Body of pancreas (tissue), 4 donors: ENCODE measurements around the gene QRICH1. TPM values are rescaled to one million over a fixed set of nuclear protein-coding genes. Genes with fewer than 3 reads are reported as not detected.

Source experiments
- ATAC-seq: fragments of 150-250 bp; one replicate; pipeline ENCODE4 v1.9.1; 2016
- DNase-seq, 4 donors: peaks; one replicate each; pipeline ENCODE4 v3.0.0-alpha.2; 2019
- H3K27ac ChIP-seq, 4 donors: fragments of 200-600 bp; sonication (generic); 1 replicate in 3 of 4; 2 replicates in 1 of 4; pipeline versions ENCODE4 v1.5.1 to v1.6.1; 2016 to 2019; ENCODE audit warnings: mild to moderate bottlenecking in 1 of 4, mixed read lengths in 1 of 4, moderate library complexity in 1 of 4
- H3K27me3 ChIP-seq, 2 donors: fragments of 200-600 bp; sonication (generic); one replicate each; pipeline ENCODE4 v1.6.0; 2016; ENCODE audit warnings: mild to moderate bottlenecking in 1 of 2
- H3K36me3 ChIP-seq, 2 donors: fragments of 200-600 bp; sonication (generic); replicated peaks in 1 of 2; 2 replicates each; pipeline ENCODE4 v1.5.1; 2016; ENCODE audit warnings: low read depth in 2 of 2; ENCODE audit not compliant: insufficient read depth in 1 of 2
- H3K4me1 ChIP-seq: fragments of 200-600 bp; sonication (generic); one replicate; pipeline ENCODE4 v1.6.0; 2016
- H3K4me3 ChIP-seq, 2 donors: fragments of 200-600 bp; sonication (generic); 1 replicate in 1 of 2; 2 replicates in 1 of 2; pipeline ENCODE4 v1.5.1; 2016 to 2019
- H3K9me3 ChIP-seq, 3 donors: fragments of 200-600 bp; sonication (generic); 1 replicate in 2 of 3; 2 replicates in 1 of 3; pipeline ENCODE4 v1.5.1; 2016
- POLR2A ChIP-seq, 3 donors: fragments of 450-650 bp; IDR thresholded peaks; one replicate each; pipeline ENCODE4 v1.6.1; 2016; ENCODE audit warnings: antibody characterized with exemption in 3 of 3, mild to moderate bottlenecking in 2 of 3
- WGBS, 2 donors: methylation state at CpG; one replicate each; pipeline ENCODE4 v1.1.5; 2017; 5-methylcytosine and 5-hydroxymethylcytosine counted together
- intact Hi-C: fragments of 100-400 bp; cut with DNase I; formaldehyde crosslinking; loops from one replicate; pipeline ENCODE4 v1.15.1; 2023
- total RNA-seq, 2 donors: library from RNA; depleted of rRNA; stranded (reverse); fragments of >200 nt; gene quantifications; one replicate each; pipeline ENCODE4 v1.1.0, GENCODE V29; 2016
- TF ChIP-seq, protein P1 (sequence below), 7 experiments: fragments of 450-650 bp in 4 of 7; fragments of 200-600 bp in 3 of 7; sonication (generic) in 3 of 7; IDR thresholded peaks; one replicate each; pipeline ENCODE4 v1.5.1; 2016 to 2019; ENCODE audit warnings: antibody characterized with exemption in 7 of 7

QRICH1 gene
- total RNA-seq, 2 donors from 2014 or later: 63.6 to 67.9 TPM

GRCh38 chr3:49104052-49104426 lies 10.2 kb upstream of the QRICH1 start:
- intact Hi-C loops: no loop called here
- Histone ChIP-seq H3K4me1 (peaks cover 27% of the 10 kb centered on the region), H3K4me3 (peak overlapping the region; percentile 79 to 95), H3K27ac (peak overlapping the region; percentile 27 to 88 (median 66)), H3K36me3 (peaks cover 0 to 22% of the 10 kb centered on the region in 2 donors), H3K9me3 (no peaks in the 10 kb centered on the region), H3K27me3 (no peaks in the 10 kb centered on the region)
- ATAC-seq (no peak), DNase-seq (no peak)
- WGBS, 2 donors: 0 to 1% methylated on average over 4 to 8 of the region's 8 CpGs
- no peak for TF ChIP-seq POLR2A (IDR thresholded peaks at IDR 0.05)
- TF ChIP-seq, protein P1, sequence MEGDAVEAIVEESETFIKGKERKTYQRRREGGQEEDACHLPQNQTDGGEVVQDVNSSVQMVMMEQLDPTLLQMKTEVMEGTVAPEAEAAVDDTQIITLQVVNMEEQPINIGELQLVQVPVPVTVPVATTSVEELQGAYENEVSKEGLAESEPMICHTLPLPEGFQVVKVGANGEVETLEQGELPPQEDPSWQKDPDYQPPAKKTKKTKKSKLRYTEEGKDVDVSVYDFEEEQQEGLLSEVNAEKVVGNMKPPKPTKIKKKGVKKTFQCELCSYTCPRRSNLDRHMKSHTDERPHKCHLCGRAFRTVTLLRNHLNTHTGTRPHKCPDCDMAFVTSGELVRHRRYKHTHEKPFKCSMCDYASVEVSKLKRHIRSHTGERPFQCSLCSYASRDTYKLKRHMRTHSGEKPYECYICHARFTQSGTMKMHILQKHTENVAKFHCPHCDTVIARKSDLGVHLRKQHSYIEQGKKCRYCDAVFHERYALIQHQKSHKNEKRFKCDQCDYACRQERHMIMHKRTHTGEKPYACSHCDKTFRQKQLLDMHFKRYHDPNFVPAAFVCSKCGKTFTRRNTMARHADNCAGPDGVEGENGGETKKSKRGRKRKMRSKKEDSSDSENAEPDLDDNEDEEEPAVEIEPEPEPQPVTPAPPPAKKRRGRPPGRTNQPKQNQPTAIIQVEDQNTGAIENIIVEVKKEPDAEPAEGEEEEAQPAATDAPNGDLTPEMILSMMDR (IDR thresholded peaks at IDR 0.05): no peak

- 91 to 93% methylated on average over 8 to 11 of the region's 11 CpGs for WGBS, 2 donors
- intact Hi-C loops: no loop called here
- no peak overlapping the region for H3K4me3 ChIP-seq
- H3K27ac ChIP-seq: no peak overlapping the region
- TF ChIP-seq, protein P1 (IDR thresholded peaks at IDR 0.05): no peak
- no peak for TF ChIP-seq POLR2A (IDR thresholded peaks at IDR 0.05)
- no peak for ATAC-seq
- peaks cover 17% of the 10 kb centered on the region for H3K4me1 ChIP-seq
- no peak for DNase-seq
- H3K27me3 ChIP-seq: no peaks in the 10 kb centered on the region
- peaks cover 0 to 30% of the 10 kb centered on the region in 2 donors for H3K36me3 ChIP-seq
- no peaks in the 10 kb centered on the region for H3K9me3 ChIP-seq
Observed at GRCh38 chr3:49100046-49100615, 6.3 kb upstream of the QRICH1 start.

DNA sequence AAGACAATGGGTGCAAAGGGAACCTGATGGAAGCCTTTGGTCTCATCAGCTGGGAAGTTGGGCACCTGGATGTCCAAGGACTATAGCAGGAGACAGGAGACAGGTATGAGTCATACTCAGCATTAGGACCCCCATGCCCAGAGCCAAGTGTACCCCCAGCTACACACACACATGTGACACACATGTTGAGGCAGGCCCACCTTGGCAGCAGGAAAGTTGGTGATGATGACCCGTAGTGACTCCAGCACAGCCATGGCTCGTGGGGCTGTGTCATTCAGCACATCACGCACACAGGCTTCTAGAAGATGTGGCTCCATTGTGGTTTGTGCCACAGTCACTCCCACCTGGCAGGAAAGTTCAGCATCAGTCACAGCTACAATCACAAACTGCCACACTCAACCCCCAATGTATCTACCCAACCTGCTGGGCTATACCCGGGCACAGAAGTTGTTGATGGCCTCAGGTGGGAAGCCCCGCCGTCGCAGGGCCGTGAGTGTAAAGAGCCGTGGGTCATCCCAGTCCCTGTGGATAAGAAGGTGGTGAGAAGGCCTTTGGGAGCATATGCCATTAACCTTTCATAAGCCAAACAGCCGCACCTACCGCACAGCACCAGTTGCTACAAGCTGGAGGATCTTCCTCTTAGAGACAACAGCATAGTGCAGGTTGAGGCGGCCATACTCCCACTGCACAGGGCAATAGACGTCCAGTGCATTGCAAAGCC lies 5.2 kb upstream of the QRICH1 start:
- no peak overlapping the region for H3K27ac ChIP-seq
- DNase-seq: no peak
- intact Hi-C loops: no loop called here
- TF ChIP-seq POLR2A (IDR thresholded peaks at IDR 0.05): no peak
- TF ChIP-seq, protein P1 (IDR thresholded peaks at IDR 0.05): no peak
- peaks cover 0 to 30% of the 10 kb centered on the region in 2 donors for H3K36me3 ChIP-seq
- no peak overlapping the region for H3K4me3 ChIP-seq
- no peaks in the 10 kb centered on the region for H3K9me3 ChIP-seq
- peaks cover 22% of the 10 kb centered on the region for H3K4me1 ChIP-seq
- no peak for ATAC-seq
- WGBS, 2 donors: 88 to 90% methylated on average over 10 to 13 of the region's 13 CpGs
- H3K27me3 ChIP-seq: no peaks in the 10 kb centered on the region

DNA sequence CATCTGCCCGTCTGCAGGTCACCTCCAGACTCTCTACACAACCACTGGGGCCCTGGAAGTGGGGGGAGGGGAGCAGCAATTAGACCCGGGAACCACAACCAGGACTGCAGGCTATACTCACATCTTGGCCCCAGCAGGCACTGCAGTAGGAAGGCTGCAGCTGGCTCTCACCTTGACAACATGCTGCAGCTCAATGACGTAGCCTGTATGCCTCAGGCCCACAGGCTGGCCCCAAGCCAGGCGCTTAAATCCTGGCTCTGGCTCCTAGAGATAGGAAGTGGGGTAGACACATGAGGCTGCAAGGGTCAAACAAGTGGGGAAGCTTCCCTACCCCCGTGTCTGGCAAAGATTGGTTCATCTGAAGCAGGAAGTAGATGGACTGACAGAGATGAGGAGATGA lies 4.6 kb upstream of the QRICH1 start:
- Histone ChIP-seq H3K36me3 (peaks cover 0 to 30% of the 10 kb centered on the region in 2 donors), H3K4me3 (no peak overlapping the region), H3K27ac (no peak overlapping the region), H3K27me3 (no peaks in the 10 kb centered on the region), H3K9me3 (no peaks in the 10 kb centered on the region), H3K4me1 (peaks cover 16% of the 10 kb centered on the region)
- ATAC-seq (no peak), DNase-seq (peak in 2 of 4 donors; percentile 35 to 36)
- 33 to 55% methylated on average over 1 to 5 of the region's 5 CpGs for WGBS, 2 donors
- intact Hi-C loops: no loop called here
- TF ChIP-seq, protein P1 (IDR thresholded peaks at IDR 0.05): no peak
- TF ChIP-seq POLR2A (IDR thresholded peaks at IDR 0.05): no peak
